Measurements from ENCODE around the gene ABR.
"Not testable (repeated sequence)": the region's sequence is repeated elsewhere in the genome, so short reads cannot be mapped to it uniquely, and the experiment has no call there.

The ABR gene

DNA sequence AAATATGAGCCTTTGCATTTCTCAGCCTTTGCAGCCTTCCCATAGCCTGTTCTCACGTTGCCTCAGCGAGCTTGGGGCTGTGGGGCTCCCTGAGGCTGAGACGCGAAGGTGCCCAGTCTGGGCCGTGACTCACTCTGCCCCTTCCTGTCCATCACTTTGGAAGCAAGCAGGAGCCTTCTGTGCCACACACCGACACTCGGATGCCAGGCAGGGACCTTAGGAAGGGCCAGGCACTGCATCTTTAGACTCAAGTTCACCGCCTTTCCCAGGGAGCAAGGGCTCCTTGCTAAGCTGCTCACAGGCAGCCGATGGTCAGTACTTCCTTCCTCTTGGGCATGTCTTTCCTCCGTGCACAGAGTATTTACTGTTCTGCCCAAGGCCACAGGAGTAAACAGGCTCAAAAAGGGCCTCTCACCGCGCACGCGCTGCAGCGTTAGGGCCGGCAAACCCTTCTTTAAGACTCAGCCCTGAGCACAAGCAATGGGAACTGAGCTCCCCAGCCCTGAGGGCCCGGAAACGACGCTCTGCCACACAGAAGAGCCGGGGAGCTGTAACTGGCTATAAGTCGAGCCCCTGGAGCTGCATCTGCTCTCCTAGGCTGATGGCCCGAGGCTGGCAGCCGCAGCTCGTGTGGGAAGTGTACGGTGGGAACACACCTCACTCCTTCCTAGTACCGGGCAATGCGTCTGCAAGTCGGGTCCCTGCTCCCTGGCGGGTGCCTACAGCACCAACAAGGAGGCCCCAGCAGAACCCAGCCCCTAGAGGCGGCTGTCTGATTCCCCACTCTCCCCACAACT is 175.6 kb downstream of the ABR start:
- no peak for DNase-seq

DNA sequence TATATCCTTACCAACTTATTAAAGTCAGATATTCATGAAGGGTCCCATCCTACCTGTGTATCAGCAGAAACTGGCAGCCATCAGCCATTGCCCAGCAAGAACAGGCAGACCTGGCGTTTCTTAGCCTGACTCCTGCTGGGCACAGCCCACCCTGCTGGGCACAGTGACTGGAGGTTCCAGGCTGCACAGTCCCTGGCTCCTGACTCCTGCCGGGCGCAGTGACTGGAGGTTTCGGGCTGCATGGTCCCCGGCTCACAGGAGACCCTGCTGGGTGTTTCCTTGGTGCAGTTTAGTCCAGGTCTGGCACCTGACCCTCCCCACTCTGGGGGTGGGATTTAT is 176.2 kb downstream of the ABR start:
- DNase-seq: no peak

DNA sequence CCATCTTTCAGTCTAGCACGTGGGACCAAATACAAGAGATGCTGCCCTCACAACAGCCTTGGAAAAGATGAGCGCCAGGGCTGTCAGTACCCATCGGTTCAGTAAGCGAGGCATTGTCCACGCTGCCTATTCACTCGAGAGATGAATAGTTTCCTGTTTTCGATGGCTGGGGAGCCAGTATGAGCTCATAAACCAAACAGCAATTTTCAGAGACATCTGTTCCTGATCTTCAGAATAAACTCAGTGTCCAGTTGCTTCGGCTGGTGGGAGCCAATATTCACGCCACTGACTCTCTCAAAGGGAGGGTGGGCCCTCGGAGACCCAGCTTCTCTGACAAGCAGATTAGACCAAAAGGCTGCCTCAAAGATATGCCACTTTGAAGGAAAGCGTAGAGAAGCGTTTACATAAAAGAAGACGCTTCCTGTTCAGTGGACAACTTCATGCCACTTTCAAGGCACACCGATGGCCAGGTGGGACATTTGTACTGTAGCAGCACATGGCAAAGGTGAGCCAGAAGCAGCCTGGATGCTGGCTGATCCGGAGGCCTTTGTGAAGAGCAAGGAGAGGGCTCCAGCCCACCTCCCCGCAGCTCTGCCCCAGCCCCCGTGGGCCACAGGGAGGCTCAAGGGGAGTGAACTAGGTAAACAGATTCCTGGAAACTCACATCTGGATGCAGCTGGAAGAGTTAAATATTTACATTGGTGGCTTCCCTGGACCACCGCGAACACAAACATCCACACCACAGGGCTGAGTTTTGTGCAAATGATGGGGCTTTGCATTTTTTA is 176.8 kb downstream of the ABR start:
- DNase-seq: no peak

DNA sequence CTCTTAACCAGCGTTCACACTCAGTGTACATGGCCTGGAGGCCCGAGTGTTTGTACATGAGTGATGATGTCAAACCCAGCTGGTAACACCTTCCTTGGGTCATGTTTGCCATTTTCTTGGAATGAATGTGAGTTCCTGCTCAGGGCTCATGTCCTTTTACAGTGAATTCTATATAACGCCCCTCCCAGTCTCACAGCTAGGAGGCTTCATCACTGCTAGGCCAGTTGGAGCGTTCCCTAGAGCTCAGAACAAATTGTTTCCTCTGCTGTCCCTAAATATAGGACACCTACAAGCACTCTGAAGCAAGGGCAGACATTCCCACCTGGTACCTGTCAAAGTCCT is 177.4 kb downstream of the ABR start:
- DNase-seq: no peak

DNA sequence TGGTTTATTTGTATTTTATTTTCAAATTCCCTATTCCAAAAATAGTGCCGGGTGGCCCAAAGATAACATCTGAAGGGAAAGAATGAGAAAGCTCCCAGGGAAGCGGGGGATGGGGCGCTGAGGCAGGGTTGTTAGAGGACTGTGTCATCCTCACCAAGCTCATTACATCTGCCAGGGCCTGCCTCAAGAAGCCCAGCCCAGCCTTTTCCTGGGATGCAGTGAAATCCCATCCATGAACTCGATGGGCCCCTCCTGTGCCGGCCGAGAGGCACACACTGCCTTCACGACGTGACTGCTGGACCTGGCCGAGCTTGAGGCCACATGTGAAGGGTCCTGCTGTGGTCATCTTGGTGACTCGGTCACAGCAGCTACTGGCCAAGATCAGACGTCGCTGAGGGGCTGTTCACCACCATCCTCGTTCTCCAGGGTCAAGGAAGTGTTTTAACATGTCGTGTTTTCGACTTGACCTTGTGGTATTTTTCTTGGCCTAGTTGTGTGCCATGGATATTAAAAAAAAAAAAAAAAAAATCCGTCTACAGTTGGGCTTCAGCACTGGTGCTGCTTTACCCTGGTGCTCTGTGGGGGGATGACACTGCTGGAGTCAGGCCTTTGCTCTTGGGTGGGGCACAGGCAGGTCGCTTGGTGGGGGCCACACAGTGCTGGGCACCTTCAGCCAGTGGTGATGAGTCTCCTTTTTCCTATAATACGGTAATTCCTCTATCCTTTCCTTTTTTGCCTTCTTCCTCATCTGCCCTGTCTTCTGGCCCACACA is 178.0 kb downstream of the ABR start:
- DNase-seq: no peak

DNA sequence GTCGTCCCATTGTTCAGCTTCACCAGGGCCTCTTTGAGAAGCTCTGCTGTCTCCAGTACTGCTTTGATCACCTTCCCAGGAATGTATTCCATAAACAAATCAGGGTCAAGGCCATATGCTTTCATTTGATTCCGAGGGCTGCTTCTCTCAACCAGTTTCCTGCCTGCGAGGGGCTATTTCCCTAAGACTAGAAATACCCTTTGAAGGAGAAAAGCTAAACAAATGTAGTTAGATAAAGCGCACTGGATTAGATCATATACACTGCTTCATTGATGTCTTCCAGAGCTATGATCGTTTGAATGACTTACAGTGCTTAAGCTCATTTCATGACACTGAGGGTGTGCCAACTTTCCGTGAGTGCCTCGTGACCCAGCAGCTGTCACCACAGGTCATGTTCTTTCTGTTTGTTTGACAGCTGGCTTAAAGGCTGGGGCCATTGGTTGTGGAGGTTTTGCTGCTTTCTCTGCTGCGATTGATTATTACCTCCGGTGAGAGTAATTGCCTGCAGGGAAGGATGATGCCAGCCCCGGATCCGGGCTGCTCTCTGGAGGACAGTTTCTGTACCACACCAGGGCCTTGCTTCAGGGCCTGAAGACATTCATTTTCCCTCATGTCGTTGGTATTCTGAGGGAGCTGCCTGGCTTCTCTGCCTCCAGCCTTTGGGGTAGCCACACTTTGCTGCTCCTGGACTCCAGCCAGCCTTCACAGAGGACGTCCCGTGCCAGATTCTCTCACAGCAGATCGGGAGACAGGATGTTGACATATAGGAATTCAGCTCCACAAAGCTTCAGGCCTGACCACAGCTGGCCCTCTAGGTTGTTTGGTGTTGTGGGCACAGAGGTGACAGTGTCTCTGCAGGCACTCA is 179.0 kb downstream of the ABR start:
- DNase-seq: peak; percentile 89

DNA sequence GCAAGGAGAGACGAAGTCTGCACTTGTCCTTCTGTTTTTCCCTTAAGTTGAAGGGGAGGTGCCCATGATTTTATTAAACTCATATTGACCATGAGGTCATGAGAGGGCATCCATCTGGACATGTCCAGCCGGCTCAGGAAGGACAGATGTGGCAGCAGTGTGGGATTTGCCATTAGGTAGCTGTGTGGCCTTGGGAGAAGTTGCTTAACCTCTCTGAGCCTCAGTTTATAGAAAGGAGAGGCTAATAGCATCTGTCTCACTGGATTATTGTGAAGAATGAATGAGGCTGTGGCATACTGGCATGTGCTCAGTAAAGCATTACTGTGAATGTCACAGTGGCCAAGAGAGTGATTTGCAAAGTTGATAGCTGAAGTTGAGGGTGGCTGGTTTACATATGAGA is 181.7 kb downstream of the ABR start:
- no peak for DNase-seq

DNA sequence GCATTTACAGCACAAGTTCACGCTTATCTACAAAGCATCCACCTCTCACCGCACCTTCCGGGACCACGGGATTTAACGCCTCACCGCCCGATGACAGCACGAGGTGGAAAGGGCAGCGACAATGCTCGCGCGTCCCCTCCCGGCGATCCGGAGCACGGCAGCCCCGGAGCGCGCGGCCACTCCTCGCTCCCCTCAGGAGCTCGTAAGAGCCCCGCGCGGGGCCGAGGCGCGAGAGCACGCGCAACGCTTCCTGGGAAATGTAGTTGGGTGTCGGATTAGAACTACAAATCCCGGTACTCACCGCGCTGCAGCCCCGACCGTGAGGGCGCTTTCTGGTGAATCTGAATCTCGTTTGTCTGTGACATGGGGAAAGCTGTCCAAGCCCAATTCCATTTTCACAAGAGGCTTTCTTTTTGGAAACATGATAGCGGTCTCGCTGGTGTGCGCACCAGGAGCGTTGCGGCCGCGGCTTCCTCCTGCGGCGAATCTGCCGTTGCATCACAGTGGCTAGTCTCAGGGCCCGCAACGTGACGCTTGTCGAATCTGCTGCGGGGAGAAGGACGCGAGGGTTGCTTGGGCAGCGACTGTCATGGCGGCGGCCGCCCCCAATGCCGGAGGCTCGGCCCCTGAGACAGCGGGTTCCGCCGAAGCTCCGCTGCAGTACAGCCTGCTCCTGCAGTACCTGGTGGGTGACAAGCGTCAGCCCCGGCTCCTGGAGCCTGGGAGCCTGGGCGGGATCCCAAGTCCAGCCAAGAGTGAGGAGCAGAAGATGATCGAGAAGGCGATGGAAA is 183.0 kb downstream of the ABR start, which contains the start of gene TIMM22:
Gene TIMM22, plus strand, starts transcription at position 576 of the 791 bp plus-strand sequence. Its CDS starts 14 bp downstream, at position 590.
- DNase-seq: peak; percentile 97

DNA sequence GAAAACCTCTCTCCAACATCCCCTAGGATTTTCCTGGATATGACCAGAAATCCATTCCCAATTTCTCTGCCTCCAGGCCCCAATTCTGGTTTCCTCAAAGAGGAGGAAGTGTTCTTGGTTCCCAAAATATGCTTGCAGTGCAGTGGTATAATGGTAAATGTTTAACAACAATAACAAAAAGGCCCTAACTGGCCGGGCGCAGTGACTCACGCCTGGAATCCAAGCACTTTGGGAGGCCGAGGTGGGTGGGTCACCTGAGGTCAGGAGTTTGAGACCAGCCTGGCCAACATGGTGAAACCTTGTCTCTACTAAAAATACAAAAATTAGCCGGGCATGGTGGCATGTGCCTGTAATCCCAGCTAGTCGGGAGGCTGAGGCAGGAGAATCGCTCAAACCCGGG is 184.5 kb downstream of the ABR start:
- DNase-seq: not testable (repeated sequence)

DNA sequence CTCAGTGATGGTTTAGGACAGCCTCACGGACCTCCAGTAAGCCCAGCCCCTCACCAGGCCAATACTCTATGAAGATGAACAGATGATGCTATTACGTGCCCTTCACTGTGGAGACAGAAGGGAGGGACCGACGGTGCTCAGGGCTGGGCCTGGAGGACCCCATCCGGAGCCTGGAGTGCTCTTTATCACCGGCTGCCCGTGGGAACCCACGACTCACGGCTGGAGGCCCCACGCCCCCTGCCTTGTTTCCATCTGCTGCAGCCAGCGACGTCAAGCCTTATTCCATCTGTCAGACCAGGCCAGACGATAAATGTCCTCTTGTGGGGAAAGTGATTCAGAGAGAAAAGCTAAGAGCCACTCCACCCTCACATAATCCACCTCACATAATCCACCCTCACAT is 186.8 kb downstream of the ABR start:
- DNase-seq: no peak

DNA sequence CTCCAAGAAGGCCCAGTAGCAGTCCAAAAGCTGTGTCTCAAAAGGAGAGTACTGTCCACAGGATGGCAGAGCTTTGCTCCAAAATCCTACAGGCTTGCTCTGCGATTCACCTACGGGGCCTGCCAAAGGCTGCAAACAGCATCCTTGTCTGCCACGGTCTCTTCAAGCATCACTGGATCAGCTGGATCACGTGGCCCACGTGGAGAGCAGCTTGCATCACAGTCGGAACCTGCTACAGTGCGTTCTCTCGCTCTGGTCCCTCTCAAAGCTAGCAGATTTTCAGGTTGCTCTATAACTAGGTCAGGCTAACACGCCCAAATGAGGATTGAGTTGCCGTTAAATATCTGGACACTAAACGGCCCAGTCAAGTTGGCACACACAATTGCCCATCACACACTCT is 191.2 kb downstream of the ABR start:
- no peak for DNase-seq

DNA sequence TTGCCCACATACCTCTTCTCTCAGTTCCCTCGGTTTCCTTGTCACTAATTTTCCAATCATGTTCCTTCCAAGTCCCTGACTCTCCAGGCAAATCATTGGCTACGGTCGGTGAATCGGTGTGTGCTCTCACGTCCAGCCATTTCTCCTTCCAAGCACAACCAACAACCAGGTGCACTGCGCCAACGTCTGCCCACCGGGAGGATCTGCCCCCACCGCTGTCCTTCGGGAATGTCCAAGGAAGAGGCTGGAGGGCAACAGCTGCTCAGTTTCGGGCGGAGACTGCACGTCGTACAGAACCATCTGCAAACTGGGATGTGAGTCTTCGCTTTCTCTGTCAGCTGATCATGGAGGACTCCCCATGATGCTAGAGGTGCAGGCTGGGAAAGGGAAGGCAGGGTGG is 191.8 kb downstream of the ABR start:
- no peak for DNase-seq

DNA sequence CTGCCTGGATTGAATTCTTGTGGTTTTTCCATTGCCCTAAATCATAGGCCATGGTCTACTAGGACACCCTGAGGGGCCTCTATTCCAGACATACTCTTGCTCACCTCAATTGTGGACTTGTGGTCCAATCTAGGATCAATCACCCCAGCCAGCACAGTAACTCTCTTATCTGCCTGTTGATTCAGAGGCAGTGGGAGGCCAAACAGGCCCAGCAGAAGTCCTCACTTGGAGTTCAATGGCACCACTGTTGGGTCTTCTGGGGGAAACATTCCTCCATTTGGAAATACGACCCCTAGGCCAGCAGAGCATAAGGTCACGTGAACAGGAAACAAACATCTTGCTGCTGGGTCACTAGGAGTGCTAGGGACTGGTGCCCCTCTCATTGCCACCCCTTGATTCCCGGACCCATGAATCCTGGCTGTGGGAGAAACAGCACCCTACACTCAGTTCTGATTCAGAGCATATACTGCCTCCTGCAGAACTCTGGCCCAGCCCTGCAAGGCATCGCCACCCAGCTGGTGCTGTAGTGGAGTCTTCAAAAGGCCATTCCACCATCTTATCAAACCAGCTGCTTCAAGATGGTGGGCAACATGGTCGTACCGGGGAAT is 193.4 kb downstream of the ABR start:
- no peak for DNase-seq

DNA sequence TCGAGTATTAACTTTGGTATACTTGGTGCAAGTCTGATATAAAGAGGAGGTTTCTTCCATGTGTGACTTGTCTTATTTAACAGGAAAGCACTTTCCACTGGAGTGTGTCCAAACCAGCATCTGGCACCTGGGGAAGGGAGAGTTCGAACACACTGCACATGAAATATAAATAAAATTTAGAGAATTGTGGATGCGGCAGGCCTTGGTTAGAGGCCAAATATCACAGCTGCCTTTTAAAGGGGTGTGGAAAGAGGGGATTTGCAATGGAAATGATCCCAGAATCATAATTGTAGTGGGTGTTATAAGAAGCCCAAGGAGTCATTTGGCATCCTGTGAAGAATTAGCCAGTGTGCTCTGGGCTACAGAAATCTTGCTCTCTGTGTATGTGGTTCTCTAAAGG is 195.9 kb downstream of the ABR start:
- peak; percentile 84 for DNase-seq

DNA sequence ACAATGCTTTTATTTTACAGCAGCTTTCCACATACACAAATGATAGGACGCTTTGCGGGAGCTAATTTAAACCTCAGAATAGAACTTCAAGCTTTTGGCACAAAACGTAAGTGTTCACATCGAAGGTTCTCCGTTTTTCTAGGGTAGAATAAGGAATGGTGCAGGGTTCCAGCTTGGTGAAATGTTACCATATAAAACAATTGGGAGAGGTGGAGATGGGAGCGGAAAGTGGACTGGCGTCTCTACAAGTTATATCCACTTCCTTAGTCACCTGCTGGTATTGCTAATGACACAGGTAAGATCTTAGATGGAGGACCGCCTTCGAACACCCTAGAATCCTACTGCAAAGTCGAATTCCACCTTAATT is 198.5 kb downstream of the ABR start:
- no peak for DNase-seq

DNA sequence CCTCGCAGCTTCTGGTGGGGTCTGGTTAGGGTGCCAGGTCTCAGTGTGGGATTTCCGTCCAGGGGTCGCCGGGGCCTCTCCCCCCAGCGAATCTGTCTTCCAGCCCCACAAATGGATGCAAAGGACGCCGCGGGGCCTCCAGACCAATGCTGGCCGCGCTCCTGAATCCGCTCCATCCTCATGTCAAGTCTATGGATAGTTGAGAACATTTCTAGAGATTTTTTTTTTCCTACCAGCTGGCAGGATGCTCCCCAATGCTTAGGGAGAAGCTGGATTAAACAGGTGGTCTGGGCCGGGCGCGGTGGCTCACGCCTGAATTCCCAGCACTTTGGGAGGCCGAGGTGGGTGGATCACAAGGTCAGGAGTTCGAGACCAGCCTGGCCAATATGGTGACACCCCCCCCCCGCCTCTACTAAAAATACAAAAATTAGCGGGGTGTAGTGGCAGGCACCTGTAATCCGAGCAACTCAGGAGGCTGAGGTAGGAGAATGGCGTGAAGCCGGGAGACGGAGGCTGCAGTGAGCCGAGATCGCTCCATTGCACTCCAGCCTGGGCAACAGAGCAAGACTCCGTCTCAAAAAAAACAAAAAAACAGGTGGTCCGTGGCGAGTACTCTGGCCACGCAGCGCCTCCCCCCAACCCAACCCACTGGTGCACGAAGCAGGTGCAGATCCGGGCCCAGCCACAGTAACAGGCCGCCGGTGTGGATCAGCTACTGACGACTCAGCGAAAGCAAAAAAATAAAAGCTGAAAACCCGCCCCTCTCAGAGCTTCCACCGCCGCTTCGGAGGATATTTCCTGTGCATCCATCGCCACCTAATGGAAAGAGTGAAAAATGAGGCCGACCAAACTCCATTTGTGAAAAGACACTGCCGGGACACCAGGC is 199.1 kb downstream of the ABR start:
- DNase-seq: peak; percentile 93

DNA sequence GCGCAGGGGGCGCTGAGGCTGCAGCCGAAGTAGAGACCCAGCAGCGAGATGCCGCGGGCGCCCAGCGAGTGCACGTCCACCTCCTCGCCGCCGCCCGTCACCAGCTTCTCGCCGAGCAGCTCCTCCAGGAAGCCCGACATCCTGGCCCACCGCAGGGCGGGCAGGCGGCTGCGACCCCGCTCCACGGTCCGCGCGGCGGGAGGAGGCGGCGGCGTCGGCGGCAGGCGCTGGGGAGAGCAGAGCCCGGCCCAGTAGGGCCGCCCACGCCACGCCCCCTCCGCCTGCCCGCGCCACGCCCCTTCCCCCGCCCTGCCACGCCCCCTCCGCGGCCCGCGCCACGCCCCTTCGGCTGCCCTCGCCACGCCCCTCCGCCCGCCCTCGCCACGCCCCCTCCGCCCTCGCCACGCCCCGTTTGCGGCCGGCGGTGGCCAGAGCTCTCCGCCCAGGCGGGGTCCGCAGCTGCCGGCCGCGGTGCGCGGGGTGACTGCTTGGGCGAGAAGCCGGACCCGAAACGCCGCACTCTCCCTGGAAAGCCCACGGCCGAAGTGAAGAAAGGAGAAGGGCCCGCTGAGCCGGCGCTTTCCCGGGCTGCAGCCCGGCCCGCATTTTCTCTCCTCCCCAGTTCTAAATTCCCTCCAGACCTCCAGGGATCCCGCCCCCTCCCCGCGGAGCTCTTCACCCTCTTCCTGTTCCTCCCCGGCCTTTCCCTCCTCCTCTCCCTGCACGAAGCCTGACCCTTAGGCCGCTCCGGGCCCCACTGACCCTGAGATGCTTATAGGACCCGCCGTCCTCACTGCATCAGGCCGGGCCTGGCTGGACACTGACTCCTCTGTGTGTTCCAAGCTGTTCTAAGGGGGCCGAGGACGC is 200.0 kb downstream of the ABR start, which contains the start of gene NXN:
Gene NXN, minus strand, starts transcription at position 238 of the 867 bp plus-strand sequence.
- peak; percentile 42 for DNase-seq

DNA sequence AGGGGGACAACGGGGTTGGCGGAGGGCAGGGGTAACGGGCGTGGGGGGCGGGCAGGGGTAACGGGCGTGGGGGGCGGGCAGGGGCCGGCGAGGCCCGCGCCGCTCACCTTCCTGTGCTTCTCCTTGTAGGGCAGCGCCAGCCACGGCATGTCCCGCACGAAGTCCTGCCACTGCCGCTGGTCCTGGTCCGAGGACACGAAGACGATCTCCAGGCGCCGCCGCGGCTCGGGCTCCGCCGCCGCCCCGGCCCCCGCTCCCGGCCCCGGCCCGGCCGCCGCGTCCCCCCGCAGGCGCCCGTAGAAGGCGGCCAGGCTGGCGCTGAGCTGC is 200.6 kb downstream of the ABR start:
- no peak for DNase-seq
